ENCODE measurements around the gene CASP3.
"Not testable (repeated sequence)": the region's sequence is repeated elsewhere in the genome, so short reads cannot be mapped to it uniquely, and the experiment has no call there.

Gene CASP3

DNA sequence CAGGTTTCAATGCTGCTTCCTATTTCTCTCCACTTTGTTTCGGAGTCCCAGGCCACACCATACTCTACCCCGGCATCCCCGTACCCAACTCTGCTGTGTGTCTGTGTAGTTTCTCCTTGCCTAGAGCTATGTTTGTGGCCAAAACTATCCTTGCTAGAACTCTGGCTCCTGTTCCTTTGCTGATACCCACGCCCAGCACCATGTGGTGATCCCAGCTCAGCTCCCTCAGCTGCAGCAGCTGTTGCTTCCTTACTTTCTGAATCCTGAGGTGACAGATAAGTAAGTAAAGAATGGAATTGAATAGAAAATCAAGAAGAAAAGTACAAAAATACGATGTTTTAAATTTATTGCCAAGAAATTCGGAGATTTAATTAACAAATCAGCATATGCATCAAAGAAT lies 55.8 kb downstream of the CASP3 start:
- no peak for DNase-seq

DNA sequence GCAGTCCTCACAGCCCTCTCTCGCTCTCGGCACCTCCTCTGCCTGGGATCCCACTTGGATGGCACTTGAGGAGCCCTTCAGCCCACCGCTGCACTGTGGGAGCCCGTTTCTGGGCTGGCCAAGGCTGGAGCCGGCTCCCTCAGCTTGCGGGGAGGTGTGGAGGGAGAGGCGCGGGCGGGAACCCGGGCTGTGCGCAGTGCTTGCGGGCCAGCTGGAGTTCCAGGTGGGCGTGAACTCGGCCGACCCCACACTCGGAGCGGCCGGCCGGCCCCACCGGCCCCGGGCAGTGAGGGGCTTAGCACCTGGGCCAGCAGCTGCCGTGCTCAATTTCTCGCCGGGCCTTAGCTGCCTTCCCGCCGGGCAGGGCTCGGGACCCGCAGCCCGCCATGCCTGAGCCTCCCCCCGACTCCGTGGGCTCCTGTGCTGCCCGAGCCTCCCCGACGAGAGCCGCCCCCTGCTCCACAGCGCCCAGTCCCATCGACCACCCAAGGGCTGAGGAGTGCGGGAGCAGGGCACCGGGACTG lies 57.4 kb downstream of the CASP3 start:
- DNase-seq, result not testable (repeated sequence)

DNA sequence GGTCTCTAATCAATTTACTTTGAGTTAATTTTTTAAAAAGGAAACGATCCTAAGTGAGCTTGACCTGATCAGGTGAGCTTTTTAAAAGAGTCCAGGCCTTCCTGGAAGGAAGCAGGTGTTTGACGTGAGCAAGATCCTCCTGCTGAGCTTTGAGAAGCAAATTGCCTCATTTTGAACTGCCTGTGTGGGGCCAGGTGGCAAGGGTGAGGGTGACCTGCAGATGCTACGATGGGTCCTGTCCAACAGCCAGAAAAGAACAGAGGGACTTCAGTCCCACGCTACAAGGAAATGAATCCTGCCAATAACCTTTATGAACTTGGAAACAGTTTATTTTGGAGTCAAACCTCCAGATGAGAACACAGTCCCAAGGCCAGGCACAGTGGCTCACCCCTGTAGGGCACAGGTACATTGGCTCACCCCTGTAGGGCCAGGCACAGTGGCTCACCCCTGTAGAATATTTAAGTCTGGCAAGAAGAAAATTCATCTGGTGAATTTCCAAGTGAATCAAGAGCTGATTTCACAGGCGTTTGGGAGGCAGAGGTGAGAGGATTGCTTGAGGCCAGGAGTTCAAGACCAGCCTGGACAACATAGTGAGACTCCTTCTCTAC lies 58.1 kb downstream of the CASP3 start:
- DNase-seq, result no peak

DNA sequence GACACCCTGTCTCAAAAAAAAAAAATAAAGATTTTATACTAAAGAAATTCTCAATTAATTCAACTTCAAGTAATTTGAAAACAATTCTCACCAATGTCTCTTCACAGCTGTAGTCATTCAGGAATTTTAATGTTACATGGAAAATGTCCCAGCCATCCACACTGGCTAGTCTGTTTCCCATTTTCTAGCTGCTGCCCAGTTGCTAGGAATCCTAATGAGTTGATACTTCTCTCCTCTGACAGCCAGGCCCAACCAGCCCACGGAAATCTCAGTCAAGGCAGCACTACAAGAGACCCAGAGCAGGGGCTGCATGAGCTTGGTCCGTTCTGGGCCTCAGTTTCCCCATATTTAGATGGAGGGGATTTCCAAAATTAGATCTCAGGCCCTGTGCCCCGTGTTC lies 59.1 kb downstream of the CASP3 start:
- DNase-seq, result no peak

DNA sequence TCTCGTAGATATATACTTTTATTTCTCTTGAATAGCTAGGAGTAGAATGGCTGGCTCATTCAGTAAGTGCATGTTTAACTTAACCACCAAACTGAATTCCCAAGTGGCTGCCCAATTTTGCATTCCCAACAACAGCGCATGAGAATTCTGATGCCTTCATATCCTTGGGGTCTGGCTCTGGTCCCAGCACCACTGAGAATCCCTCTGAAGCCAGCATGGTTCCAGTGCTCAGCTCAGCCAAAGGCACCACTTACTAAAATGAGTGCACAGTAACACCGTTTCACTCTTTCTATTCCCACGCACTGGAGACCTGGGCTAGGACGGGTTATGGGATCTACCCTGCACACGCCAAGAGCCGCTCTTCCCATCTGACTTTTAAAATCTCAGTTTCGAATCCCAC lies 60.4 kb downstream of the CASP3 start:
- DNase-seq, result no peak

DNA sequence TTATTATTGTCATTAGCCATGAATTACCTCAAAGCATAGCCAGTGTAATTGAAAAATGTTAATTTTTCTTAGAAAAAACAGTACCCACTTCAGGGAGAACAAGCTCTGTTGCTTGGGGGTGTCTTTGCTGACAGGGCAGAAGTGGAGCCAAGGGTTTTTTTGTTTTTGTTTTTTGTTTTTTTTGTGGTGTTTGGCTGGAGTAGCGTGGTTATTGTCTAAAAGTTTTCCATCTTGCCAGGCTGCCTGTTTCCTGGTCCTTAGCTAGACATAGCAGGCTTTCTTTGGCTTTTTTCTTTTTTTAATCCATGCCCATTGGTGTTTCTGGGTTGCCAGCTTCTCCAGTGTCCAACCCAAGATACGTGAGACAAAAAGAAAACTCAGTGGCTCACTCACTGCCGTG lies 61.5 kb downstream of the CASP3 start:
- DNase-seq, result no peak

DNA sequence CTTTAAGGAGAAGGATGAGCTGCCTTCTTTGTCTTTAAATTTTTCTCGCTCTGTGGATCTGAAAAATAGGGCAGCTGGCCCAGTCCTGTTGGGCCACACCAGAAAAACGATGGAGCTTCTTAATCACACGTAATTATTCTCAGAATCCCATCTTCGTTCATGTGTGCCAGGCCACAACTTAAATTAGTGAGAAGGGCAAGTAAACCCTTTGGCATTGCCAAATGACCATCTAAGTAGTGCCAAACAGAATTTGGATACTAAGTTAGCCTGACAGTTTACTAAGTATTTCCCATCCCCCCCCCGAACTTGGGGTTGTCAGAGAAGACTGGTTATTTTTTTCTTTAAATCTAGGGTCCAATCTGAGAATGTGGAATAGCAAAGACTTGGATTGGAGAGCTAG lies 62.0 kb downstream of the CASP3 start:
- DNase-seq, result no peak

DNA sequence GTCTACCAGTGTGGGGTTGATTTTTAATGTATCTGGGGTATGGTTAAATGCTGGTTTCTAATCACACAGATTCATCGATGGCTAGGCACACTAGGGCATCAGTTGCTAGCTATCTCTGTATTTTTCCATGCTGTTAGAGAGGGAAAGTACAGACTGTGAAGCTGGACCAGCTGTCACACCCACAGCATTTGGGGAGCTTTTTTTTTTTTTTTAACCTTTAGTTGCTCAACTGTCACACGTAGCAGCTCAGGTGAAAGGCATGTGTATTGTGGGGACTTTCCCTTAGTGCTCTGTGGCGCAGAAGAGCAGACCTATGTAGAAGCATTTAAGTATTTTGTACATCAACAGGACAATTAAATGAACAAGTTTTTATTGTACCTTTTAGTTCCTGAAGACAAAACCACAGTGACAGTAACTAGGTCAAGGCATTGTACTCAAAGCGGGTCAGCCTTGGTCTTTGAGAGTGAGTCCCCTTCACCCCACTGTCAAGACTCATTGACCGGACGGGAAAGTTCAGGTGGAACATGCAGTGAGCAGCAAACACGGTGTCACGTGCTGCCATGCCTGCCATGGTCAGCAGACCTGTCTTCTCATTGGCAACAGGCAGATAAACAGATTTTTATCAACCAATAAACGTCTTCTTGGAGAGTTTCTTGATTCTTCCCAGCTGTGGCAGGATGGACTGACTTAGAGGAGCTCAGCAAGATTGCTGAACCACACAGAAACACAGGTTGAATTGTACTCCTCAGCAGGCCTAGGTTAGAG lies 65.3 kb downstream of the CASP3 start:
- no peak for DNase-seq

All from NCI-H524 treated with DMSO at 0.1 percent for 48 hours (cell line).